ENCODE results near the gene NTM. TPM values are rescaled to one million over a fixed set of nuclear protein-coding genes. Genes with fewer than 3 reads are reported as not detected.
"Not testable (repeated sequence)": the region's sequence is repeated elsewhere in the genome, so short reads cannot be mapped to it uniquely, and the experiment has no call there.

The NTM gene
- total RNA-seq, 2 donors from 2014 or later: not detected

DNA sequence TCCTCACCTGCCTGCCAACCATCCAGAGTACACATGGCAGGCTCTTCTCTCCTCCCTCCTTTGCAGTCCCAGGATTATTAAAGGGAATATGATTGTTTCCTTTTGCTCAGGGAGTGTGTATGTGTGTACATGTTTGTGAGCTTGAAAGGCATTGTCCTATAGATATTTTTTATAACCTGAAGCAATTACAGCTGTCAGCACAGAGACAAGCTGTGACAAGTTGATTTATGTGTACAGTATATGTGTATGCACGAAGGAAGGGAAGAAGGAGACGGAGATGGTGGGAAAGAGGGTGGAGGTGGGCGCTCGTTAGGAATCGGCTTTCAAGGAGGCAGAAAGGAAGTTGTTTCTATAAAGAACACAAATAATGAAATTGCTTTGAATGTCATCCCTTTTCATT is 537.0 kb downstream of the NTM start:
- Histone ChIP-seq H3K27me3 (replicated peaks; ENCODE audit: insufficient read depth) (peaks cover 4% of the 10 kb centered on the region), H3K4me1 (ENCODE audit: control insufficient read depth in 1 of 2, low read depth in 2 of 2) (no peaks in the 10 kb centered on the region), H3K36me3 (no peaks in the 10 kb centered on the region), H3K4me3 (no peak overlapping the region), H3K27ac (no peak overlapping the region), H3K9me3 (no peaks in the 10 kb centered on the region)
- ATAC-seq (ENCODE audit: insufficient number of reproducible peaks, low FRiP score, low read depth) (no peak), DNase-seq (ENCODE audit: low spot score) (no peak)
- TF ChIP-seq, protein P1, sequence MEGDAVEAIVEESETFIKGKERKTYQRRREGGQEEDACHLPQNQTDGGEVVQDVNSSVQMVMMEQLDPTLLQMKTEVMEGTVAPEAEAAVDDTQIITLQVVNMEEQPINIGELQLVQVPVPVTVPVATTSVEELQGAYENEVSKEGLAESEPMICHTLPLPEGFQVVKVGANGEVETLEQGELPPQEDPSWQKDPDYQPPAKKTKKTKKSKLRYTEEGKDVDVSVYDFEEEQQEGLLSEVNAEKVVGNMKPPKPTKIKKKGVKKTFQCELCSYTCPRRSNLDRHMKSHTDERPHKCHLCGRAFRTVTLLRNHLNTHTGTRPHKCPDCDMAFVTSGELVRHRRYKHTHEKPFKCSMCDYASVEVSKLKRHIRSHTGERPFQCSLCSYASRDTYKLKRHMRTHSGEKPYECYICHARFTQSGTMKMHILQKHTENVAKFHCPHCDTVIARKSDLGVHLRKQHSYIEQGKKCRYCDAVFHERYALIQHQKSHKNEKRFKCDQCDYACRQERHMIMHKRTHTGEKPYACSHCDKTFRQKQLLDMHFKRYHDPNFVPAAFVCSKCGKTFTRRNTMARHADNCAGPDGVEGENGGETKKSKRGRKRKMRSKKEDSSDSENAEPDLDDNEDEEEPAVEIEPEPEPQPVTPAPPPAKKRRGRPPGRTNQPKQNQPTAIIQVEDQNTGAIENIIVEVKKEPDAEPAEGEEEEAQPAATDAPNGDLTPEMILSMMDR (IDR thresholded peaks at IDR 0.05): no peak

DNA sequence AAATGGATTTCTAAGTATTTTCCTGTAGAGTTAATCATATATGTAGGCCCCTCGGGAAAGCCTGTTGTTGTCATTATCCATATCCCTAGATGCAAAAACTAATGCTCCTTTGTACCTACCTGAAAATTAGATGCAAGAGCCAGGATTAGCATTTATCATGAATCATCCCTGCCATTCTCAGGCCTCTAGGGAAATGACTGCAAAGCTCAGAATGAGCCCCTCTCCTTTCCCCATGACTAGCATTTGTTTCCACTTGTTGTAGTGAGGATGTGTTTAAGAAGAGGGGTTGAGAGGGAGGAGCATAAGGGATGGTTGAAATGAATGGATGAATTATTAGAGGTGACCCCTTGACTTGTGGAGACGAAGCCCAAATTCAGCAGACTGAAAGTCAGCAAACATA is 537.9 kb downstream of the NTM start:
- Histone ChIP-seq H3K36me3 (no peaks in the 10 kb centered on the region), H3K27ac (no peak overlapping the region), H3K4me3 (no peak overlapping the region), H3K4me1 (ENCODE audit: control insufficient read depth in 1 of 2, low read depth in 2 of 2) (no peaks in the 10 kb centered on the region), H3K27me3 (replicated peaks; ENCODE audit: insufficient read depth) (peaks cover 4% of the 10 kb centered on the region), H3K9me3 (no peaks in the 10 kb centered on the region)
- ATAC-seq (ENCODE audit: insufficient number of reproducible peaks, low FRiP score, low read depth) (no peak), DNase-seq (ENCODE audit: low spot score) (no peak)
- TF ChIP-seq, protein P1 (IDR thresholded peaks at IDR 0.05): no peak

DNA sequence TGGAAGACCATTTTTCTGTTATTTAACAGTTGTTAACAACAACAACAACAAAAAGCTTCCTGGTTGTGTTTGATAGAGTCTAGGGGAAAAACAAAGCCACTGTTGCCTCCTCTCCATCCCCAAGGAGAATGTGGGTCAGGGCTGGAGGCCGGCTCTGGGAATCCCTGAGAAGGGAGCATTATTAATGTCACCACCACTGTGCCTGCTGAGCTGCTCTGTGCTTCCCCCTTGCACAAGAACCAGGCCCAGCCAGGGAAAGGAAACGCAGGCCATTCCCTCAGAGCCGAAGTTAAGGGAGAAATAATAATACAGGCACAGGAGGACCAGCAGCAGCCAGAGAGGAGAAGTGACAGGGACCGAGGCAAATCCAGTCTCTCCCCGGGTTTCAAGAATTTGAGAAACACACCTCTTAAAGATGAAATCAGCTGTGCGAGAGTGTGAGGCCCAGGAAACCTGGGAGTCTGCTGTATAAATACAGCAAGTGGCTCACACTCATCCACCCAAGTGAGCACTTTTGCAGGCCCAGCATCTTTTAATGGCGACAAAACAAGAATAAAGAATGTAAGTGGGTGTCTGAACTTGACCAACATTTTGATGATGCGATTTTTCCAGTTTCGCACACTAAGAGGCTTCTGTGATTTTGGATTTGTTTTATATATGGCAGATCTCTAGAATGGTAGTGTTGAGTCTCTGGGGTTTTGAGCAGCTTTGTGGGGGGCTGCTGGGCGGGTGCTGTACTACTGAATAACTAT is 539.2 kb downstream of the NTM start:
- TF ChIP-seq, protein P1 (IDR thresholded peaks at IDR 0.05): no peak
- H3K9me3 ChIP-seq: no peaks in the 10 kb centered on the region
- no peak overlapping the region for H3K27ac ChIP-seq
- ATAC-seq (ENCODE audit: insufficient number of reproducible peaks, low FRiP score, low read depth) (no peak), DNase-seq (ENCODE audit: low spot score) (no peak)
- peaks cover 4% of the 10 kb centered on the region for H3K27me3 ChIP-seq (replicated peaks; ENCODE audit: insufficient read depth)
- no peaks in the 10 kb centered on the region for H3K36me3 ChIP-seq
- no peaks in the 10 kb centered on the region for H3K4me1 ChIP-seq (ENCODE audit: control insufficient read depth in 1 of 2, low read depth in 2 of 2)
- no peak overlapping the region for H3K4me3 ChIP-seq

DNA sequence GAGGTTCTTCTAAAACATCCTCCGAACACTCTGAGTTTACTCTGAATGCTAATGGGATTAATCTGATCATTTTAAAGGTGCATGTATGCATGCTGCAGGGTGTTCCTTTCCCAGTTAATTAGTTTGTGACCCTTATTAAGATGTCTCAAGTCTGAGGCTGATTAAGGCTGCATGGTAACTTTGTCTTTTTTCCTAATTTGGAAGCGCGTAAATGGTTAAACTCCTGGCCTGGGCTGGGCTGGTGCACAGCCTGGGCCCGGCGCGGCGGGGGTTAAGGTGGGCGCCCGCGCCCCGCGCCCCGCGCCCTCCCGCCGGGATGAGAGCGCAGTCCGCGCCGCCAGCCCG is 539.7 kb downstream of the NTM start:
- H3K4me1 ChIP-seq (ENCODE audit: control insufficient read depth in 1 of 2, low read depth in 2 of 2): no peaks in the 10 kb centered on the region
- H3K27me3 ChIP-seq (replicated peaks; ENCODE audit: insufficient read depth): peaks cover 4% of the 10 kb centered on the region
- no peak for DNase-seq (ENCODE audit: low spot score)
- H3K36me3 ChIP-seq: no peaks in the 10 kb centered on the region
- no peak overlapping the region for H3K27ac ChIP-seq
- no peak overlapping the region for H3K4me3 ChIP-seq
- ATAC-seq (ENCODE audit: insufficient number of reproducible peaks, low FRiP score, low read depth): no peak
- H3K9me3 ChIP-seq: no peaks in the 10 kb centered on the region
- TF ChIP-seq, protein P1 (IDR thresholded peaks at IDR 0.05): no peak

DNA sequence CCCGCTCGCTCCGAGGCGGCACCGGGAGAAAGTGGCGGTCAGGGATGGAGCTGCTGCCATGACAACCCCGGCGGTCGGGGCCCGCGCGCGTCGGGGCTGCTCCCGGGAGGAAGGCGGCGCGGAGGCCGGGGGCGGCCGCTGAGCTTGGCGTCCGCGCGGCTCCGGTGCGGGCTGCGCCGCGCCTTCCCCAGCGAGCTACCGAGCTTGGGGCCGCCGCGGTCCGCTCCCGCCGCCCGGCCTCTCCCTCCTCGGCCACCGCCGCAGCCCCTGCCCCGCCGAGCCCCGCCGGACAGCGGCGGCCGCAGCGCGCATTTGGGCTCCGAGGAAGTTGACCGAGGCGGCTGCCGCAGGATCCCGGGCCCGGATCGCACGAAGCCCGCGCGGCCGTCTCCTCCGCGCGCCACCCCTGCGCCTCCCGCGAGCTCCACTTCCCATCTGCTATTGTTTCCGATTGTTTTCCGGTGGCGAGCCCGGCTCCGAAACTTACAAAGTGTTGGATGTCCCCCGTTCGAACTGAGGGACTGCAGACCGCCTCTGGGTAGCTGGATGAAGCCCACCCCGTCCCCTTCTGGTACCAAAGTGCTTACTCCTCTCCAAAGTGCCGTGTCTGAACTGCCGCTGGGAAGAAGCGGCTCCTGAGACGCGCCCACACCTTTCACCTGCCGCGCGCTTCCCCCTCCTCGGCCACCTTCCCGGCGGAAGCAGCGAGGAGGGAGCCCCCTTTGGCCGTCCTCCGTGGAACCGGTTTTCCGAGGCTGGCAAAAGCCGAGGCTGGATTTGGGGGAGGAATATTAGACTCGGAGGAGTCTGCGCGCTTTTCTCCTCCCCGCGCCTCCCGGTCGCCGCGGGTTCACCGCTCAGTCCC is 540.3 kb downstream of the NTM start:
- H3K27me3 ChIP-seq (replicated peaks; ENCODE audit: insufficient read depth): peaks cover 4% of the 10 kb centered on the region

DNA sequence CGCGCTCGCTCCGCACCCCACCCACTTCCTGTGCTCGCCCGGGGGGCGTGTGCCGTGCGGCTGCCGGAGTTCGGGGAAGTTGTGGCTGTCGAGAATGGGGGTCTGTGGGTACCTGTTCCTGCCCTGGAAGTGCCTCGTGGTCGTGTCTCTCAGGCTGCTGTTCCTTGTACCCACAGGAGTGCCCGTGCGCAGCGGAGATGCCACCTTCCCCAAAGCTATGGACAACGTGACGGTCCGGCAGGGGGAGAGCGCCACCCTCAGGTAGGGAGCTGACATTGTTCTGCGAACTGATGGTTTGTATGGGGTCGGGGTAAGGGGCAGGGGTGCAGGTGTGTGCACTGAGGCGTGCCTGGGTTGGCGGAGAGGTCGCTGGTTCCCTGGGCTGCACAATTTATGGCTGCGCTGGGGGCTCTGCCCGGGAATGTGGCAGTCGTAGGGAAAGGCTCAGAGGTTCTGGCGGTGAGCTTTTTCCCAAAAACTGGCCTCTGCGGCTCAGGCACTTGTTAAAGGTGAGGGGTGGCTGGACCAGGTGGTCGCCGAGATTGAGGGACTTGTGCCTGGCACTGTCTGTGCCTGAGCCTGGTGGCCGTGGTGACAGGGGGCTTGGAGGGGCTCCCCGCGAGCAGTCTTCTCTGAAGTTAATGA is 541.1 kb downstream of the NTM start:
- H3K27me3 ChIP-seq (replicated peaks; ENCODE audit: insufficient read depth); H3K27ac ChIP-seq; DNase-seq (ENCODE audit: low spot score); H3K36me3 ChIP-seq; H3K4me1 ChIP-seq (ENCODE audit: control insufficient read depth in 1 of 2, low read depth in 2 of 2); H3K9me3 ChIP-seq; ATAC-seq (ENCODE audit: insufficient number of reproducible peaks, low FRiP score, low read depth): not testable (repeated sequence)
- peak overlapping the region; percentile 23 for H3K4me3 ChIP-seq

More for the DNA sequence above, 540.3 kb downstream of the NTM start:
- H3K4me3 ChIP-seq: peak overlapping the region; percentile 23
- no peak overlapping the region for H3K27ac ChIP-seq
- TF ChIP-seq, protein P1 (IDR thresholded peaks at IDR 0.05): no peak
- DNase-seq (ENCODE audit: low spot score) (no peak), ATAC-seq (ENCODE audit: insufficient number of reproducible peaks, low FRiP score, low read depth) (no peak)
- H3K4me1 ChIP-seq (ENCODE audit: control insufficient read depth in 1 of 2, low read depth in 2 of 2): no peaks in the 10 kb centered on the region
- no peaks in the 10 kb centered on the region for H3K36me3 ChIP-seq
- no peaks in the 10 kb centered on the region for H3K9me3 ChIP-seq
